ENCODE results near the gene PORCN. TPM values are rescaled to one million over a fixed set of nuclear protein-coding genes. Genes with fewer than 3 reads are reported as not detected.
A peak's percentile ranks its signal among the peaks of the same experiment; 100 is the strongest.

Gene PORCN
- total and polyA plus RNA-seq, 2 of the 13 experiments (the other 11 are each of a cell fraction or from before 2014, with no cell fraction given), result 3.9 to 5.8 TPM

DNA sequence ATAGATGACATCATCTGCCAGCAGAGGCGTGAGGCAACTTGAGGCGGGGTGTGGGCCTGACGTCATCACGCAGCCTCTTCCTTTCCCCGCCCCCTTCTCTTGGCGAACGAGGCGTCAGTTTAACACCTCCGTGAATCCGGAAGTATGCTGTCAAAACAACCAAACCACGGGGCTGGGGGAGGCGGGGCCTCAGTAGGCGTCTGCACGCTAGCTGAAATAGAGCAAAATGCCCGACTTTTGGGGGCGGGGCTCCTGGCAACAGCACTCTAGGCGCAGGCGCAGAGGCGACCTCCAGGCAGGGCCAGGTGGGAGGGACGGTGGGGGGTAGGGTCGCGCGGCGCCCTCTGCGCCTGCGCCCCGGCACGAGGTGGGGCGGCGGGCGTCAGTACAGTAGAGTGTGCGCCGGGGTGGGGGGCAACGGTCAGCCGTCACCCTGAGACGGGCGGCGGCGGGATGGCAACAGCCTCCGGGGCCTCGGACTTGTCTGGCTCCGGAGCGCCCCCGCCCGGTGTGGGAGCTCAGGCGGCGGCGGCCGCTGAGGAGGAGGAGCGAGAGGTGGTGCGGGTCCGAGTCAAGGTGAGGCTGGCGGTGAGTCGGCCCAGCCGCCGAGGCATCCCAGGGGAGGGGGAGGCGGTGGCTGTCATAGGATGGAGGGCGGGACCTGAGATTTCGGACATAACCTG, 30.7 kb downstream of the PORCN start, which contains the start of gene TBC1D25 (continued):
- TF ChIP-seq, protein P1, sequence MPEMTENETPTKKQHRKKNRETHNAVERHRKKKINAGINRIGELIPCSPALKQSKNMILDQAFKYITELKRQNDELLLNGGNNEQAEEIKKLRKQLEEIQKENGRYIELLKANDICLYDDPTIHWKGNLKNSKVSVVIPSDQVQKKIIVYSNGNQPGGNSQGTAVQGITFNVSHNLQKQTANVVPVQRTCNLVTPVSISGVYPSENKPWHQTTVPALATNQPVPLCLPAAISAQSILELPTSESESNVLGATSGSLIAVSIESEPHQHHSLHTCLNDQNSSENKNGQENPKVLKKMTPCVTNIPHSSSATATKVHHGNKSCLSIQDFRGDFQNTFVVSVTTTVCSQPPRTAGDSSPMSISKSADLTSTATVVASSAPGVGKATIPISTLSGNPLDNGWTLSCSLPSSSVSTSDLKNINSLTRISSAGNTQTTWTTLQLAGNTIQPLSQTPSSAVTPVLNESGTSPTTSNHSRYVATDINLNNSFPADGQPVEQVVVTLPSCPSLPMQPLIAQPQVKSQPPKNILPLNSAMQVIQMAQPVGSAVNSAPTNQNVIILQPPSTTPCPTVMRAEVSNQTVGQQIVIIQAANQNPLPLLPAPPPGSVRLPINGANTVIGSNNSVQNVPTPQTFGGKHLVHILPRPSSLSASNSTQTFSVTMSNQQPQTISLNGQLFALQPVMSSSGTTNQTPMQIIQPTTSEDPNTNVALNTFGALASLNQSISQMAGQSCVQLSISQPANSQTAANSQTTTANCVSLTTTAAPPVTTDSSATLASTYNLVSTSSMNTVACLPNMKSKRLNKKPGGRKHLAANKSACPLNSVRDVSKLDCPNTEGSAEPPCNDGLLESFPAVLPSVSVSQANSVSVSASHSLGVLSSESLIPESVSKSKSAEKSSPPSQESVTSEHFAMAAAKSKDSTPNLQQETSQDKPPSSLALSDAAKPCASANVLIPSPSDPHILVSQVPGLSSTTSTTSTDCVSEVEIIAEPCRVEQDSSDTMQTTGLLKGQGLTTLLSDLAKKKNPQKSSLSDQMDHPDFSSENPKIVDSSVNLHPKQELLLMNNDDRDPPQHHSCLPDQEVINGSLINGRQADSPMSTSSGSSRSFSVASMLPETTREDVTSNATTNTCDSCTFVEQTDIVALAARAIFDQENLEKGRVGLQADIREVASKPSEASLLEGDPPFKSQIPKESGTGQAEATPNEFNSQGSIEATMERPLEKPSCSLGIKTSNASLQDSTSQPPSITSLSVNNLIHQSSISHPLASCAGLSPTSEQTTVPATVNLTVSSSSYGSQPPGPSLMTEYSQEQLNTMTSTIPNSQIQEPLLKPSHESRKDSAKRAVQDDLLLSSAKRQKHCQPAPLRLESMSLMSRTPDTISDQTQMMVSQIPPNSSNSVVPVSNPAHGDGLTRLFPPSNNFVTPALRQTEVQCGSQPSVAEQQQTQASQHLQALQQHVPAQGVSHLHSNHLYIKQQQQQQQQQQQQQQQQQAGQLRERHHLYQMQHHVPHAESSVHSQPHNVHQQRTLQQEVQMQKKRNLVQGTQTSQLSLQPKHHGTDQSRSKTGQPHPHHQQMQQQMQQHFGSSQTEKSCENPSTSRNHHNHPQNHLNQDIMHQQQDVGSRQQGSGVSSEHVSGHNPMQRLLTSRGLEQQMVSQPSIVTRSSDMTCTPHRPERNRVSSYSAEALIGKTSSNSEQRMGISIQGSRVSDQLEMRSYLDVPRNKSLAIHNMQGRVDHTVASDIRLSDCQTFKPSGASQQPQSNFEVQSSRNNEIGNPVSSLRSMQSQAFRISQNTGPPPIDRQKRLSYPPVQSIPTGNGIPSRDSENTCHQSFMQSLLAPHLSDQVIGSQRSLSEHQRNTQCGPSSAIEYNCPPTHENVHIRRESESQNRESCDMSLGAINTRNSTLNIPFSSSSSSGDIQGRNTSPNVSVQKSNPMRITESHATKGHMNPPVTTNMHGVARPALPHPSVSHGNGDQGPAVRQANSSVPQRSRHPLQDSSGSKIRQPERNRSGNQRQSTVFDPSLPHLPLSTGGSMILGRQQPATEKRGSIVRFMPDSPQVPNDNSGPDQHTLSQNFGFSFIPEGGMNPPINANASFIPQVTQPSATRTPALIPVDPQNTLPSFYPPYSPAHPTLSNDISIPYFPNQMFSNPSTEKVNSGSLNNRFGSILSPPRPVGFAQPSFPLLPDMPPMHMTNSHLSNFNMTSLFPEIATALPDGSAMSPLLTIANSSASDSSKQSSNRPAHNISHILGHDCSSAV (CRISPR knock-in tag; IDR thresholded peaks at IDR 0.05; ENCODE audit: borderline replicate concordance), result 0 out of 2 replicates have a peak, but pooled peaks have one; percentile 70
- TF ChIP-seq JDP2 (CRISPR knock-in tag; IDR thresholded peaks at IDR 0.05; ENCODE audit: borderline replicate concordance), result no peak
- TF ChIP-seq ATF7 (IDR thresholded peaks at IDR 0.05), result peak; percentile 98
- no peak for TF ChIP-seq ATF7 (CRISPR knock-in tag; IDR thresholded peaks at IDR 0.05)
- peak; percentile 23; the same call in 1 of the 2 replicates for TF ChIP-seq RFX1 (IDR thresholded peaks at IDR 0.05)
- peak; percentile 35; the same call in 1 of the 2 replicates for TF ChIP-seq HDAC1 (CRISPR knock-in tag; IDR thresholded peaks at IDR 0.05)
- TF ChIP-seq CEBPB (IDR thresholded peaks at IDR 0.05; ENCODE audit: borderline replicate concordance, low read depth, low read length), result peak; percentile 47
- TF ChIP-seq ZNF761 (CRISPR knock-in tag; conservative IDR thresholded peaks at IDR 0.05), result no peak
- TF ChIP-seq ZNF674 (CRISPR knock-in tag; IDR thresholded peaks at IDR 0.05; ENCODE audit: low read depth), result no peak
- TF ChIP-seq, protein P2, sequence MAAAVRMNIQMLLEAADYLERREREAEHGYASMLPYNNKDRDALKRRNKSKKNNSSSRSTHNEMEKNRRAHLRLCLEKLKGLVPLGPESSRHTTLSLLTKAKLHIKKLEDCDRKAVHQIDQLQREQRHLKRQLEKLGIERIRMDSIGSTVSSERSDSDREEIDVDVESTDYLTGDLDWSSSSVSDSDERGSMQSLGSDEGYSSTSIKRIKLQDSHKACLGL (CRISPR knock-in tag; IDR thresholded peaks at IDR 0.05), result no peak
- TF ChIP-seq DR1 (CRISPR knock-in tag; IDR thresholded peaks at IDR 0.05), result no peak
- no peak for TF ChIP-seq CERS6 (CRISPR knock-in tag; IDR thresholded peaks at IDR 0.05)
- TF ChIP-seq TCF12 (IDR thresholded peaks at IDR 0.05), result no peak
- TF ChIP-seq TCF12 (CRISPR knock-in tag; IDR thresholded peaks at IDR 0.05), result no peak
- TF ChIP-seq TEAD3 (CRISPR knock-in tag; optimal IDR thresholded peaks at IDR 0.05; ENCODE audit: borderline replicate concordance), result peak; percentile 65
- TF ChIP-seq TGIF2 (CRISPR knock-in tag; IDR thresholded peaks at IDR 0.05), result no peak
- no peak for TF ChIP-seq CENPBD1 (CRISPR knock-in tag; IDR thresholded peaks at IDR 0.05; ENCODE audit: borderline replicate concordance, low read depth)
- TF ChIP-seq DMAP1 (CRISPR knock-in tag; IDR thresholded peaks at IDR 0.05), result peak; percentile 58; the same call in 1 of the 2 replicates
- TF ChIP-seq TAF1 (CRISPR knock-in tag; IDR thresholded peaks at IDR 0.05), result peak; percentile 47; the same call in 1 of the 2 replicates

Measured in HepG2 (cell line).